Measurements from ENCODE around the gene PRKAG3. TPM values are rescaled to one million over a fixed set of nuclear protein-coding genes. Genes with fewer than 3 reads are reported as not detected.

PRKAG3 gene
- total and polyA plus RNA-seq, 2 donors (not counting 3 experiments of a cell fraction or from before 2014, with no cell fraction given): not detected

DNA sequence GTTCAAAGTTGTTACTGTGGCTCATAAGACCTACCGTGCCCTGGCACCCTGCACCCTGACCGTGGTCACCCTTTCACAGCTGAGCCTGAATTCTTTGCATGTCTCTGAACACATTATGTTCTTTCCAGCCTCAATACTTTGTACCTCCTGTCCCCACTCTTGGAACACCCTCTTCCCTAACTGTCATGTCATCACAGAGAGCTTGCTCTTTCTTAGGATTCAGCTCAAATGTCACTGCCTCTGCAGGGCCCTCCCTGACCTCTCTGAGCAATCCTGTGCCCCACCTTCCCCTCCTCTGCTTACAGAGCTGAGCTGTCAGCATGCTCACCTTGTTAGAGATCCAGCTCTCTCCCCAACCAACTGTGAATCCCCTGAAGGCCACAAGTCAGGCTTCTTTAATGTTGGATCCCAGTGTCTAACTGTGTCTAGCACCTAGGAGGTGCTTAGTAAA lies 15.0 kb downstream of the PRKAG3 start:
- TF ChIP-seq FOS (IDR thresholded peaks at IDR 0.05; ENCODE audit: borderline replicate concordance, insufficient read depth, low read length): no peak
- TF ChIP-seq POLR2A (IDR thresholded peaks at IDR 0.05; ENCODE audit: low read depth, low read length): no peak
- TF ChIP-seq, protein P1, sequence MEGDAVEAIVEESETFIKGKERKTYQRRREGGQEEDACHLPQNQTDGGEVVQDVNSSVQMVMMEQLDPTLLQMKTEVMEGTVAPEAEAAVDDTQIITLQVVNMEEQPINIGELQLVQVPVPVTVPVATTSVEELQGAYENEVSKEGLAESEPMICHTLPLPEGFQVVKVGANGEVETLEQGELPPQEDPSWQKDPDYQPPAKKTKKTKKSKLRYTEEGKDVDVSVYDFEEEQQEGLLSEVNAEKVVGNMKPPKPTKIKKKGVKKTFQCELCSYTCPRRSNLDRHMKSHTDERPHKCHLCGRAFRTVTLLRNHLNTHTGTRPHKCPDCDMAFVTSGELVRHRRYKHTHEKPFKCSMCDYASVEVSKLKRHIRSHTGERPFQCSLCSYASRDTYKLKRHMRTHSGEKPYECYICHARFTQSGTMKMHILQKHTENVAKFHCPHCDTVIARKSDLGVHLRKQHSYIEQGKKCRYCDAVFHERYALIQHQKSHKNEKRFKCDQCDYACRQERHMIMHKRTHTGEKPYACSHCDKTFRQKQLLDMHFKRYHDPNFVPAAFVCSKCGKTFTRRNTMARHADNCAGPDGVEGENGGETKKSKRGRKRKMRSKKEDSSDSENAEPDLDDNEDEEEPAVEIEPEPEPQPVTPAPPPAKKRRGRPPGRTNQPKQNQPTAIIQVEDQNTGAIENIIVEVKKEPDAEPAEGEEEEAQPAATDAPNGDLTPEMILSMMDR (IDR thresholded peaks at IDR 0.05; ENCODE audit: extremely low read depth in 1 of 2, insufficient read depth in 1 of 2, low read depth in 1 of 2, low read length in 2 of 2): no peak
- TF ChIP-seq JUN (IDR thresholded peaks at IDR 0.05; ENCODE audit: borderline replicate concordance, insufficient read depth, insufficient read length, low read depth): no peak
- TF ChIP-seq MYC (IDR thresholded peaks at IDR 0.05; ENCODE audit: low read depth, low read length): no peak
- TF ChIP-seq POLR2AphosphoS5 (IDR thresholded peaks at IDR 0.05; ENCODE audit: insufficient read depth, low read depth, low read length): no peak
- BruUV-seq (replicated peaks): no TSS peak
- Histone ChIP-seq H2AFZ (ENCODE audit: low read depth, low read length) (no peak overlapping the region), H3K9ac (replicated peaks; ENCODE audit: extremely low read depth, insufficient read depth, low read length) (no peak overlapping the region), H3K79me2 (ENCODE audit: control insufficient read depth, insufficient read depth, low read length) (no peaks in the 10 kb centered on the region), H3K9me3 (replicated peaks; ENCODE audit: control insufficient read depth, insufficient read depth, low read length) (no peaks in the 10 kb centered on the region), H3K9me1 (replicated peaks; ENCODE audit: control insufficient read depth, extremely low read depth, insufficient read depth, low read length) (no peaks in the 10 kb centered on the region), H3K4me2 (ENCODE audit: insufficient read depth, low read length) (no peak overlapping the region), H3K27ac (ENCODE audit: insufficient read depth, low read depth, low read length) (no peak overlapping the region), H3K4me1 (ENCODE audit: control insufficient read depth, extremely low read depth, insufficient read depth, low read length) (no peaks in the 10 kb centered on the region), H3K27me3 (ENCODE audit: control insufficient read depth in 2 of 2, insufficient read depth in 2 of 2, low read length in 2 of 2) (peaks cover 0 to 2% of the 10 kb centered on the region in 2 experiments), H3K36me3 (ENCODE audit: control insufficient read depth in 2 of 2, extremely low read depth in 1 of 2, insufficient read depth in 2 of 2, low read length in 2 of 2) (peaks cover 0 to 7% of the 10 kb centered on the region in 2 experiments), H4K20me1 (replicated peaks; ENCODE audit: control insufficient read depth, extremely low read depth, insufficient read depth, low read length) (no peaks in the 10 kb centered on the region), H3K4me3 (replicated peaks in 1 of 3; ENCODE audit: insufficient read depth in 1 of 3, low read depth in 1 of 3, low read length in 3 of 3) (no peak overlapping the region)
- dilution Hi-C loops (cut with MboI; ENCODE audit: extremely low pct_ligation_motif_present, low sequenced_read_pairs) (no loop called here), intact Hi-C loops (cut with micrococcal nuclease) (no loop called here)
- DNase-seq (ENCODE audit: low read depth, low spot score) (no peak), FAIRE-seq (no peak)
- ChIA-PET CTCF (interaction anchor here (1.1 to 3.3 kb wide), 2 partner anchors 9 to 31 kb away, joined by 3 to 20 read pairs; no protein-coding TSS in a partner anchor), POLR2A (no interaction called here)

DNA sequence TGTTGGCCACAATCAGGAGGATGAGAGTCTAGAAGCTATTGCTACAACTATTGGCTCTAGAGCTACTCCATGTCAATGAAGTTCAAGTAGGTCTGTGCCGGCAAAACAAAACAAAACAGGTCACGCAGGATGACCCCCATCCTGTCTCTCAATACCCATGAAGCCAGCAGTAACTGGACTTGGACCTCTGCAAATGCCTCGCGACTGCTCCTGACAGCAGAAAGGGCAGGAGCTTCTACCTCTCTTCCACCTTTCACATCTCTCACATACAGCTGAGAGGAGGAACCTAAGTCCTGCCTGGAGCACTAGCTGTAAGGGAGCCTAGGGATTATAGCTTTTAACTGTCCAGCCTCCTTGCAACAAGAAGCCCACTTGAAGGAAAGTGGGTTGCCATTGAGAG lies 16.0 kb downstream of the PRKAG3 start:
- no peaks in the 10 kb centered on the region for H3K9me3 ChIP-seq (replicated peaks; ENCODE audit: control insufficient read depth, insufficient read depth, low read length)
- H3K27ac ChIP-seq (ENCODE audit: insufficient read depth, low read depth, low read length): no peak overlapping the region
- H3K79me2 ChIP-seq (ENCODE audit: control insufficient read depth, insufficient read depth, low read length): no peaks in the 10 kb centered on the region
- peaks cover 0 to 7% of the 10 kb centered on the region in 2 experiments for H3K36me3 ChIP-seq (ENCODE audit: control insufficient read depth in 2 of 2, extremely low read depth in 1 of 2, insufficient read depth in 2 of 2, low read length in 2 of 2)
- H3K4me3 ChIP-seq (replicated peaks in 1 of 3; ENCODE audit: insufficient read depth in 1 of 3, low read depth in 1 of 3, low read length in 3 of 3): no peak overlapping the region
- DNase-seq (ENCODE audit: low read depth, low spot score): no peak
- no peak overlapping the region for H2AFZ ChIP-seq (ENCODE audit: low read depth, low read length)
- H3K4me1 ChIP-seq (ENCODE audit: control insufficient read depth, extremely low read depth, insufficient read depth, low read length): no peaks in the 10 kb centered on the region
- dilution Hi-C loops (cut with MboI; ENCODE audit: extremely low pct_ligation_motif_present, low sequenced_read_pairs): no loop called here
- H4K20me1 ChIP-seq (replicated peaks; ENCODE audit: control insufficient read depth, extremely low read depth, insufficient read depth, low read length): no peaks in the 10 kb centered on the region
- BruUV-seq (replicated peaks): no TSS peak
- no peak for FAIRE-seq
- H3K9ac ChIP-seq (replicated peaks; ENCODE audit: extremely low read depth, insufficient read depth, low read length): no peak overlapping the region
- no peak for TF ChIP-seq POLR2AphosphoS5 (IDR thresholded peaks at IDR 0.05; ENCODE audit: insufficient read depth, low read depth, low read length)
- TF ChIP-seq POLR2A (IDR thresholded peaks at IDR 0.05; ENCODE audit: low read depth, low read length): no peak
- no peak for TF ChIP-seq GATA2 (IDR thresholded peaks at IDR 0.05; ENCODE audit: insufficient read depth, insufficient read length, low read depth, low read length)
- TF ChIP-seq MYC (IDR thresholded peaks at IDR 0.05; ENCODE audit: low read depth, low read length): no peak
- no peak for TF ChIP-seq JUN (IDR thresholded peaks at IDR 0.05; ENCODE audit: borderline replicate concordance, insufficient read depth, insufficient read length, low read depth)
- TF ChIP-seq, protein P1 (IDR thresholded peaks at IDR 0.05; ENCODE audit: extremely low read depth in 1 of 2, insufficient read depth in 1 of 2, low read depth in 1 of 2, low read length in 2 of 2): no peak
- TF ChIP-seq FOS (IDR thresholded peaks at IDR 0.05; ENCODE audit: borderline replicate concordance, insufficient read depth, low read length): no peak
- no peak for TF ChIP-seq EZH2 (IDR thresholded peaks at IDR 0.05; ENCODE audit: borderline replicate concordance, low read depth, low read length, severe bottlenecking)
- TF ChIP-seq, protein P2, sequence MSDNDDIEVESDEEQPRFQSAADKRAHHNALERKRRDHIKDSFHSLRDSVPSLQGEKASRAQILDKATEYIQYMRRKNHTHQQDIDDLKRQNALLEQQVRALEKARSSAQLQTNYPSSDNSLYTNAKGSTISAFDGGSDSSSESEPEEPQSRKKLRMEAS (IDR thresholded peaks at IDR 0.05; ENCODE audit: insufficient read depth, insufficient read length): no peak
- ChIA-PET CTCF (interaction anchor here (3.3 kb wide), 1 partner anchor 32 kb away, joined by 20 read pairs; no protein-coding TSS in a partner anchor), POLR2A (no interaction called here)
- H3K4me2 ChIP-seq (ENCODE audit: insufficient read depth, low read length): no peak overlapping the region
- intact Hi-C loops (cut with micrococcal nuclease): no loop called here
- no peaks in the 10 kb centered on the region for H3K9me1 ChIP-seq (replicated peaks; ENCODE audit: control insufficient read depth, extremely low read depth, insufficient read depth, low read length)
- H3K27me3 ChIP-seq (ENCODE audit: control insufficient read depth in 2 of 2, insufficient read depth in 2 of 2, low read length in 2 of 2): peaks cover 0 to 2% of the 10 kb centered on the region in 2 experiments

Measured in endothelial cell of umbilical vein (primary cell).